Stromal cell of bone marrow (primary cell): ENCODE results near the gene ABCC11.
A peak's percentile ranks its signal among the peaks of the same experiment; 100 is the strongest.
"Not testable (repeated sequence)": the region's sequence is repeated elsewhere in the genome, so short reads cannot be mapped to it uniquely, and the experiment has no call there.

Experiments
- DNase-seq: peaks from one replicate; pipeline ENCODE4 v3.0.0-alpha.2; 2012; ENCODE audit warnings: low read depth

ABCC11 gene

DNA sequence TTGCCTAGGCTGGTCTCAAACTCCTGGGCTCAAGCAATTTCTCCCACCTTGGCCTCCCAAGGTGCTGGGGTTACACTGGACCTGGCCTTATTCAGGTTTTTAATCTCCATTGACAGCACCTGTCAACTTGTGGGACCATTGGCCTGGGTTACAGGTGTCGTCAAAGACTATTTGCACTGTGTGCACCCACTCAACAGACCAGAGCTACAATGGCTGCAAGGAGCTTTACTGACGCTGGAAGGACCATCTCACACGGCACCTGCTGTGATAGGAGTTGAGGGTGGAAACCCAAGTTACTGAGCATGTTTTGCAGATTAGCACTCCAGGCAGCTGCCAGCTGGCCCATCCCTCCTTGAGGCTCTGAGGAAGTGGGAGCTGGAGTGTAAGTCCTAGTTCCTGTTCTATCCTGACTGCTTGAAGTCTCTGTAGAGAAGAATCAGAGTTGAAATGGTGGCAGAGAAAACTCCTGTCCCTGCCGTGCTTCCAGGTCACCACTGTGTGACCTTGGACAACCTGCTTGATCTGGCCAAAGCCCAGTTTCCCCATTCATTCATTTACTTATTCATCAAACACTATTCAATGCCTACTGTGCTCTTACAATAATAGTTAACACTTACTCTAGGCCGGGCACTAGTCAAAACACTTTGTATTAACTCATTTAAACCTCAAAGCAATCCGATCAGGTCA, 45.7 kb downstream of the ABCC11 start:
- no peak for DNase-seq

GRCh38 chr16:48197294-48197693, 50.0 kb downstream of the ABCC11 start:
- no peak for DNase-seq

GRCh38 chr16:48194828-48195556, 52.3 kb downstream of the ABCC11 start:
- no peak for DNase-seq

DNA sequence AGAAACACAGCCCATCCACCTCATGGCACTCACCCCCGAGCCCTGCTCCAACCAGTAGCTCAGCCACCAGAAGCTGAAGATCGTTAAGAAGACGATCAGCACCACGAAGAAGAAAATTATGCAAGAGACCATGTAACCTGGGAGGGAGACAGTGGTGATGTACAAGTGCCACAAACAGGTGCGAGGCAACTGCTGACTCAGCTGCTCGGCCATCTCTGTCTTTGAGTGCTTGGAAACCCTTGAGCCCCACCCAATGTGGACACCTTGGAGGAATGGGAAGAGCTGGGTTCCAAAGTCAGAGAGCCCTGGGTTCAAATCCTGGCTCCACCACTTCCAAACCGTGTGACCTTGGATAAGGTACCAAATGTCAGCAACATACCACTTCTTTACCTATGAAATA, 53.5 kb downstream of the ABCC11 start:
- DNase-seq: no peak

- DNase-seq: no peak
Measured at GRCh38 chr16:48188449-48189102, 58.8 kb downstream of the ABCC11 start.

DNA sequence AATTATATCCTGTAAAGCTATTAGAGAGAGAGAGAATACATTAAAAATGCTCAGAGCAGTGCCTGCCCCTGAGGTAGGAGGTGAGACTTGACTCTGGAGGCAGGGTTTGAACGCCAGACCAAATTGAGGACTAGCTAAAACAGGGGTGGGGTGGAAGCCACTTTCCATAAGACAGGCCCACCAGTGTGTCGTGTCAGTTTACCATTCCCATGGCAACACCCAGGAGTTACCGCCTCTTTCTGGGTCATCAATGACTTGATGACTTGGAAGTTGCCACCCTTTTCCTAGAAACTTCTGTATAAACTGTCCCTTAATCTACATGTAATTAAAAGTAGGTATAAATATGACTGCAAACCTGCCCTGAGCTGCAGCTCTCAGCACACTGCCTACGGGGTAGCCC, 59.6 kb downstream of the ABCC11 start:
- DNase-seq: no peak

- peak; percentile 21 for DNase-seq
Measured at GRCh38 chr16:48184681-48185080, 62.7 kb downstream of the ABCC11 start.

- DNase-seq: no peak
Measured at GRCh38 chr16:48182979-48183537, 64.3 kb downstream of the ABCC11 start.

DNA sequence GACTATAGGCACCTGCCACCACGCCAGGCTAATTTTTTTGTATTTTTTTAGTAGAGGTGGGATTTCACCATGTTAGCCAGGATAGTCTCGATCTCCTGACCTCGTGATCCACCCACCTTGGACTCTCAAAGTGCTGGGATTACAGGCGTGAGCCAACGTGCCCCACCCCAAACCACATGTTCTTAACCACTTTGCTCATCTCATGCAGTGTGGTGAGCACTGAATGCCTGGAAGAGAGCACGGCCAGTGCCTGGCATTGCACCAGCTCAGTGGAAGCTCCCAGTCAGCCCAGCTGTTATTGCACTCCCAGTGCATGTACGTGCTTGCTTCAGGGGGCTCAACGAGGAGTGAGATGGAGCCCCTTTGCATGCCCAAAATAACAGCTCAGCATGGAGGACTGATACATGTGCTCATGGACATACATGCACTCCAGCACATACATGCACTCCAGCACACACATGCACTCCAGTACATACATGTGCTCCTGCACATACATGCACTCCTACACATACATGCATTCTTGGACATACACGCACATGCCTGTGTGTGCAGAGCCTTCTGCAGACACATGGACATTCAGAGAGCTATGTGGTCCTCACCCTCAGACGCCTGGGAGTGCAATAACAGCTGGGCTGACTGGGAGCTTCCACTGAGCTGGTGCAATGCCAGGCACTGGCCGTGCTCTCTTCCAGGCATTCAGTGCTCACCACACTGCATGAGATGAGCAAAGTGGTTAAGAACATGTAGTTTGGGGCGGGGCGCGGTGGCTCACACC, 65.4 kb downstream of the ABCC11 start:
- not testable (repeated sequence) for DNase-seq

GRCh38 chr16:48180868-48181480, 66.4 kb downstream of the ABCC11 start:
- DNase-seq: no peak

- no peak for DNase-seq
Measured at GRCh38 chr16:48176635-48177408, 70.5 kb downstream of the ABCC11 start.

GRCh38 chr16:48173889-48174288, 73.5 kb downstream of the ABCC11 start:
- no peak for DNase-seq

DNA sequence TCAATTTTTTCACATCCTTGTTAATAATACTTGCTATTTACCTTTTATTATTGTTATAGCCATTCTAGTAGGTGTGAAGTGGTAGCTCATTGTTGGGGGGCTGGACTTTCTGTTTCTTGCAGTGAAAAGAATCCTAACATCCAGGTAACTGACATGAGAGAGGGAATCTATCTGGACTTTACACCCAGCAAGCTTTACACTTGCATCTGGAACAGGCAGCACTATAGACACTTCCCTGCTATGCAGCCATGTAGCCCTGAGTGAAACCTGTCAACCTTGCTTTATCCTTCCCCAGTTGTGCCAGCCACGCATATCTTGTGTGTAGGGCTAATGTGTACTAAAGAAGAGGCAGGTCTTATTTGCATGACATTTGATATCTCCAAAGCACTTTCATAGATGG, 74.7 kb downstream of the ABCC11 start:
- DNase-seq: no peak

DNA sequence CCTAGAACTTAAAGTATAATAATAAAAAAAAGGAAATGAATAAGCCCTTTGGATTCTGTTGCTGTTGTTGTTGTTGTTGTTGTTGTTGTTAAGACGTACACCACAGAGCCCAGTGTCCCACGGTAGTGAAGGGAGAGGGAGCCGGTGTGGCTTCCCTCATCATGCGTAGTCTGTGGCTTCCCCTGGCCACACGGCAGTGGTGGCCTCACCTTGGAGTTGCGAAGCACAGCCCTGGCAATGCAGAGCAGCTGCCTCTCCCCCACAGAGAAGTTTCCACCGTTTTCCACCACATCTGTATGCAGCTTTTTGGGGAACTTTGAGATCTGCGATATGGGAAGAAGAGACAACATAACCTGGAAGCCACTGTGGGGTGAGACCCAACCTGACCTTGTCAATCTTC, 77.4 kb downstream of the ABCC11 start:
- no peak for DNase-seq

DNA sequence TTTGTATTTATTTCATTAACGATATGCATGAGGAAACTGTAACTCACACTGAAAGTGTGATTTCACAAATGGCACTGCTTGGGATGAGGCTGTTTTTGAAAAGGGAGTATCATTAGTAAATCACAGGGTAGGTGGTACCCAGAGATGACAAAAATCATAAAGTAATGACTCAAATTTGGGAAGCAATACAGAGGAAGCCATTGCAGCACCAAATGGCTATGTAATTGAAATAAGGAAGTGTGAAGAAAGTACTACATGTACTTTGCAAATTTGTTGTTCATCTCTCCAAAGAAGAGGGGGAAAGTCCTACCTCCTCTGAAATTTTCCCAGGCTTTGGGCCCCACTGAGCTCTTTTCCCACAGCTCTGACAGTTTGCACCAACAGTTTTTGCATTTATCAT, 79.3 kb downstream of the ABCC11 start:
- no peak for DNase-seq

GRCh38 chr16:48166617-48167016, 80.7 kb downstream of the ABCC11 start:
- DNase-seq: not testable (repeated sequence)

DNA sequence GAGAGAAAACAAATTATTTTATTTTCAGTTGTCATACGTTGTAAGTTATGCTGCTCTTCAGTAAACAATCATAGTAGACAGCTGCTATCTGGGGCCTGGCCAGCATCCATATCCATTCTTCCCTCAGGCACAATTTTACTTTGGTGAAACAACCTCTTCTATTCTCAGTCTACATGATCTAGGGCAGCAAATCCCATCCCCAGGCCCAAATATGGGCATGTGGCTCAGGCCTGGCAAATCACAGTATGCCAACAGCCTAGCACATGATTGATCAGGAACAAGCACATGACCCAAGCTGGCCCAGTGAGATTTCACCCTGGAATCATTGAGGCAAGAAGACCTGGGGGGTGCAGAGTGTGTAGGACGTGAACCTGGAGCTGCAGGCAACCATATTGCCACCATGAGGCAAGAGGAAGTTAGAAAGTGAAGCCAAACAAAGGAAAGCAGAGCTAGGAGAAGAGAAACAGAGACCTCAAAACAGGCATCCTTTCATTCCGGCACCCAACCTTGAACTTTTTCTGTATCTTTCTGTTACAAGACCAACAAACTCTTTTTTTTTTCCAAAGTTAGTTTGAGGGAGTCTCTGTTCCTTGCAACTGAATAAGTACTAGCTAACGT, 81.3 kb downstream of the ABCC11 start:
- DNase-seq: no peak

- DNase-seq: peak; percentile 56
Measured at GRCh38 chr16:48164907-48165715, 82.2 kb downstream of the ABCC11 start.

DNA sequence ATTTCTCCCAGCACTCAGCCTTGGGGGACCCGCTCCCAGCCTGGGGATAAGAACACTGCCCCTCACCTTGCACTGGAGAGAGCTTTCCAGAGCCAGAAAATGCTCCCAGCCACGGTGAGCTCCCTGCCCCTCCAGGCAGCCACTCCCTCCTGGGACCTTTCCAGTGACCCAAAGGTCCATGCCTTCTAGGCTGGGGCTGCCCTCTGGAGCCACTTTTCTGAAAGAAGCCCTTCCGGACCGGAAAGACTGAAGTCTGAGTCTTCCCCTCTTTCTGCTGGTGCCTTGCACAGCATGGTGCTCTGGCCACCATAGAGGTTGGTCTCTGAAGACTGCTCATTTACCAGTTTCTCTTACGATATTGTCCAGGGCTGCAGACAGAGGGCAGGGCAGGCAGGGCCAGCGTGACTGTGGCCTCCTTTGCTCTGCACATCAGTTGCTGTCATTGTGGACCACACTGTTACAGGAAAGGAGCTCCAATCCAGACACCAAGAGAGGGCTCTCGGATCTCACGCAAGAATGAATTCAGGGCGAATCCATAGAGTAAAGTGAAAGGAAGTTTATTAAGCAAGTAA, 84.4 kb downstream of the ABCC11 start:
- no peak for DNase-seq
